PC-3 (cell line): ENCODE measurements around the gene CLRN3. TPM values are rescaled to one million over a fixed set of nuclear protein-coding genes. Genes with fewer than 3 reads are reported as not detected.

Experiments
- ATAC-seq: fragments of 200-7000 bp; cut with Tn5 transposase; 2 replicates; pipeline ENCODE4 v1.9.1; 2020; ENCODE audit warnings: mild to moderate bottlenecking, moderate library complexity
- BruUV-seq: library from RNA; stranded (reverse); fragments of 400-500 nt; replicated peaks from 2 replicates; lab custom pipeline; 2021; lab: Mats Ljungman, UMichigan
- CTCF ChIA-PET: fragments of 300-600 bp; sonication (Branson Sonifier 250); formaldehyde crosslinking; loops from one replicate; lab custom pipeline; 2022; ENCODE audit warnings: antibody characterized with exemption; lab: Charles Lee
- POLR2A ChIA-PET: fragments of 300-600 bp; sonication (Branson Sonifier 250); formaldehyde crosslinking; loops from one replicate; lab custom pipeline; 2022; ENCODE audit warnings: antibody characterized with exemption; ENCODE audit not compliant: unreplicated experiment; lab: Charles Lee
- DNase-seq: peaks from one replicate; pipeline ENCODE4 v3.0.0-alpha.2; 2015
- H2AFZ ChIP-seq: fragments of 300-600 bp; sonication (generic); 2 replicates; pipeline ENCODE4 v1.6.0; 2016; ENCODE audit warnings: antibody characterized with exemption, low read length
- H3F3A ChIP-seq: fragments of 300-600 bp; sonication (generic); one replicate; pipeline ENCODE4 v1.6.0; 2017; ENCODE audit warnings: antibody characterized with exemption, low read length, control low read depth, mild to moderate bottlenecking; ENCODE audit not compliant: unreplicated experiment
- H3K27ac ChIP-seq: fragments of 300-600 bp; sonication (generic); 2 replicates; pipeline ENCODE4 v1.5.1; 2016; ENCODE audit warnings: mild to moderate bottlenecking, low read length
- H3K27me3 ChIP-seq: fragments of 300-600 bp; sonication (generic); 2 replicates; pipeline ENCODE4 v1.6.1; 2016; ENCODE audit warnings: low read length, mixed read lengths
- H3K36me3 ChIP-seq: fragments of 300-600 bp; sonication (generic); 2 replicates; pipeline ENCODE4 v1.6.1; 2016; ENCODE audit warnings: low read depth, mixed run types, low read length, mixed read lengths
- H3K4me1 ChIP-seq: fragments of 300-600 bp; sonication (generic); 2 replicates; pipeline ENCODE4 v1.5.1; 2016; ENCODE audit warnings: low read length; ENCODE audit not compliant: insufficient read depth
- H3K4me2 ChIP-seq: fragments of 300-600 bp; sonication (generic); 2 replicates; pipeline ENCODE4 v1.6.0; 2016; ENCODE audit warnings: low read length
- H3K4me3 ChIP-seq: fragments of 300-600 bp; sonication (generic); 2 replicates; pipeline ENCODE4 v1.5.1; 2016; ENCODE audit warnings: mild to moderate bottlenecking, low read length, mixed read lengths
- H3K79me2 ChIP-seq: fragments of 300-600 bp; sonication (generic); 2 replicates; pipeline ENCODE4 v1.6.1; 2017; ENCODE audit warnings: low read length, mixed read lengths
- H3K9ac ChIP-seq: fragments of 300-600 bp; sonication (generic); 2 replicates; pipeline ENCODE4 v1.6.0; 2016; ENCODE audit warnings: mild to moderate bottlenecking, low read length
- H3K9me2 ChIP-seq: fragments of 300-600 bp; sonication (generic); replicated peaks from 2 replicates; pipeline ENCODE4 v1.6.1; 2016; ENCODE audit warnings: mixed run types, low read length, mixed read lengths
- H3K9me3 ChIP-seq: fragments of 300-600 bp; sonication (generic); 2 replicates; pipeline ENCODE4 v1.6.1; 2016; ENCODE audit warnings: low read length, mixed read lengths
- H4K20me1 ChIP-seq: fragments of 300-600 bp; sonication (generic); 2 replicates; pipeline ENCODE4 v1.6.1; 2016; ENCODE audit warnings: low read length, mixed read lengths
- EZH2 ChIP-seq: fragments of 300-600 bp; sonication (generic); IDR thresholded peaks from one replicate; pipeline ENCODE4 v1.6.1; 2017; ENCODE audit warnings: antibody characterized with exemption, mild to moderate bottlenecking, low read length; ENCODE audit not compliant: unreplicated experiment
- EZH2phosphoT487 ChIP-seq: fragments of 300-600 bp; sonication (generic); IDR thresholded peaks from 2 replicates; pipeline ENCODE4 v1.6.1; 2018; ENCODE audit warnings: mild to moderate bottlenecking, antibody characterized with exemption, low read length, borderline replicate concordance
- intact Hi-C: fragments of 100-400 bp; cut with micrococcal nuclease; formaldehyde crosslinking; loops from 2 replicates; pipeline ENCODE4 v1.9.0; 2023
- total RNA-seq: library from RNA; depleted of rRNA; stranded (reverse); fragments of >200 nt; gene quantifications from 2 replicates; pipeline ENCODE4 v1.2.3, GENCODE V29; 2014
- TF ChIP-seq, protein P1 (sequence below): fragments of 300-600 bp; sonication (generic); conservative IDR thresholded peaks from 2 replicates; pipeline ENCODE4 v1.5.1; 2017; ENCODE audit warnings: antibody characterized with exemption, low read depth, mild to moderate bottlenecking, low read length

CLRN3 gene
- total RNA-seq, 1 experiment from 2014 or later = not detected

DNA sequence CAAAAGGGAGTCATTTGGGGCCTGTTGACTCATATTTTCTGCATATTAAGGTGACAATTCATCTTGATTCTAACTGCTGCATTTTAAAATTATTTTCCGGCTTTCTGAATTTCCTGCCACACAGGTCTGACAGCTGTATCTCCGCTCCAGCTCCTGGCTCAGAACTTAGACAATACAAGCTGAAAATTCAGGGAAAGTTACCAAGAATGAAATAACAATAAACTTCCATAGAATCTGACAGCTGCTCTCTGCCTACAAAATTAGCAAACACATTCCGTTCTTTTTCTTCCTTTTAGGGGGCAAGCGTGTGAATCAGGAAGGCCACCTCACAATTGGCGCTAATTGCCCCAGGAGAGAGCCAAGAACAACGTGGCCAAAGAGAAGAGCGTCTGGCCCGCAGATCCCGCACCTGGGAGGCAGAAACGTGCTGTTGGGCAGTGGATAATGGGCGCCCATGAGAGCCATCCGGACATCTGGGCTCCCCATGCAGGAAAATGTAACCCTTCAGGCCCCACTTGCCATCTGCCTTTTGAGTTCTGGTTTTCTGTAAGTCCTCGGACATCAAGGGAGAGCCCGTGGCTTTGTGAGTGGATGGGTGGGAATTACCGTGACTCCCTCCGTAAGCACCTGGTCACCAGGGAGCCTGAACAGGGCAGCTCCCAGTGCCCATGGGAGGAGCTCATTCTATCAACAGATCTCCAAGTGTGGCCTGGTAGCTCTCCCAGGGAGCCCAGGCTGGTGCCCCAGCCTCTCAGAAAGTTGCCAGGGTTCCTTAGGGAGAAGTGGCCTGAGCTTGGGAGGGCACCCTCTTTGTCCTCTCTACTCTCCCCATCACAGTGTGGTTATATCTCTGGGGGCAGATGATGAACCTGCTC lies 5.0 kb downstream of the CLRN3 start:
- Histone ChIP-seq H3K4me2 (no peak overlapping the region), H3K27me3 (no peaks in the 10 kb centered on the region), H4K20me1 (no peaks in the 10 kb centered on the region), H3K9me2 (no peaks in the 10 kb centered on the region), H3K36me3 (no peaks in the 10 kb centered on the region), H3K4me1 (peaks cover 11% of the 10 kb centered on the region), H3K4me3 (no peak overlapping the region), H3K27ac (no peak overlapping the region), H3K9me3 (no peaks in the 10 kb centered on the region), H3K79me2 (no peaks in the 10 kb centered on the region), H3K9ac (no peak overlapping the region), H2AFZ (no peak overlapping the region), H3F3A (no peaks in the 10 kb centered on the region)
- ChIA-PET POLR2A (no interaction called here), CTCF (no interaction called here)
- ATAC-seq (no peak), DNase-seq (no peak)
- TF ChIP-seq EZH2phosphoT487 = no peak
- TF ChIP-seq, protein P1, sequence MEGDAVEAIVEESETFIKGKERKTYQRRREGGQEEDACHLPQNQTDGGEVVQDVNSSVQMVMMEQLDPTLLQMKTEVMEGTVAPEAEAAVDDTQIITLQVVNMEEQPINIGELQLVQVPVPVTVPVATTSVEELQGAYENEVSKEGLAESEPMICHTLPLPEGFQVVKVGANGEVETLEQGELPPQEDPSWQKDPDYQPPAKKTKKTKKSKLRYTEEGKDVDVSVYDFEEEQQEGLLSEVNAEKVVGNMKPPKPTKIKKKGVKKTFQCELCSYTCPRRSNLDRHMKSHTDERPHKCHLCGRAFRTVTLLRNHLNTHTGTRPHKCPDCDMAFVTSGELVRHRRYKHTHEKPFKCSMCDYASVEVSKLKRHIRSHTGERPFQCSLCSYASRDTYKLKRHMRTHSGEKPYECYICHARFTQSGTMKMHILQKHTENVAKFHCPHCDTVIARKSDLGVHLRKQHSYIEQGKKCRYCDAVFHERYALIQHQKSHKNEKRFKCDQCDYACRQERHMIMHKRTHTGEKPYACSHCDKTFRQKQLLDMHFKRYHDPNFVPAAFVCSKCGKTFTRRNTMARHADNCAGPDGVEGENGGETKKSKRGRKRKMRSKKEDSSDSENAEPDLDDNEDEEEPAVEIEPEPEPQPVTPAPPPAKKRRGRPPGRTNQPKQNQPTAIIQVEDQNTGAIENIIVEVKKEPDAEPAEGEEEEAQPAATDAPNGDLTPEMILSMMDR = no peak
- TF ChIP-seq EZH2 = no peak
- intact Hi-C loops = no loop called here
- BruUV-seq = no TSS peak

DNA sequence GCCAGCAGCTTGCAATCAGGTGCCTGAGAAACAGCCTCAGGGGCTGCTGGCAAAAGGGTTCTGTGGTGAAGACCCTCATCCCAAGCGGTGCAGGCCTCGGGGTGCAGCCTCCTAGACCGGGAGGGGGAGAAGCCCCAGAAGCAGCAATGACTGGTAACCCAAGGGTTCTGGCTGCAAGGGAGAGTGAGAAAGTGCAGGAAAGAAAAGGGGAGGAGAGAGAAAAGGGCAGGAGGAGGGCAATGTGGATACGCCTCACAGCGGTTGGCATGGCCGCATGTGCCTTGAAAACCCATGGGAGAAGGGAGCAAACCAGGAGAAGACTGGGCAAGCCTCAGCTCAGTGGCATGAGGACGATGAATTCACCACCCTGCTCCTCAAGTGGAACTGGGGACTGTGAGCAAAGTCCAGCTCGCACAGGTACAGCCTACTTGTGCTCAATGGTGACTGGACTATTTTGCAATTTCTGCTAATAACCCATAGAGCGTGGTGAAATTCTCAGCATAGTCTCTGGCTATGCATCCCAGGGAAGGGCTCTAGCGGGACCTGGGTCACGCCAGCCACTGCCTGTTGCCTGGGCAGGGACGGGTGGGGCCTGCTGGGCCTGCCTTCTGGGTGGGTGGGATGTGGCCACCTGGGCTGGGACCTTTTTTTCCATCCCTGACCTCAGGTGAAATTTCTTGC lies 6.2 kb downstream of the CLRN3 start:
- H3K4me2 ChIP-seq = no peak overlapping the region
- CTCF ChIA-PET = no interaction called here
- H3K4me3 ChIP-seq = no peak overlapping the region

More for the DNA sequence above, 6.2 kb downstream of the CLRN3 start:
- Histone ChIP-seq H3K9me3 (no peaks in the 10 kb centered on the region), H3K36me3 (no peaks in the 10 kb centered on the region), H4K20me1 (no peaks in the 10 kb centered on the region), H2AFZ (no peak overlapping the region), H3K27ac (no peak overlapping the region), H3K9ac (no peak overlapping the region), H3K4me1 (peaks cover 11% of the 10 kb centered on the region), H3K27me3 (no peaks in the 10 kb centered on the region), H3F3A (no peaks in the 10 kb centered on the region), H3K9me2 (no peaks in the 10 kb centered on the region), H3K79me2 (no peaks in the 10 kb centered on the region)
- BruUV-seq = no TSS peak
- DNase-seq (no peak), ATAC-seq (no peak)
- intact Hi-C loops = no loop called here
- POLR2A ChIA-PET = no interaction called here
- no peak for TF ChIP-seq EZH2
- TF ChIP-seq EZH2phosphoT487 = no peak
- TF ChIP-seq, protein P1 = no peak
